Uterus (tissue), 2 donors: Measurements from ENCODE around the gene RASAL1.

Experiments
- CTCF ChIP-seq, 4 experiments: fragments of 200-600 bp in 2 of 4; fragments of 450-650 bp in 2 of 4; sonication (generic) in 2 of 4; IDR thresholded peaks; one replicate each; pipeline ENCODE4 v1.5.1; 2016 to 2019; ENCODE audit warnings: antibody characterized with exemption in 4 of 4, mild to moderate bottlenecking in 2 of 4, moderate library complexity in 1 of 4
- POLR2A ChIP-seq, 2 donors: fragments of 450-650 bp; IDR thresholded peaks; one replicate each; pipeline ENCODE4 v1.6.1; 2016; ENCODE audit warnings: antibody characterized with exemption in 2 of 2, mild to moderate bottlenecking in 1 of 2, moderate library complexity in 1 of 2

GRCh38 chr12:113145720-113146551 lies 10.4 kb upstream of the RASAL1 start:
- TF ChIP-seq CTCF (IDR thresholded peaks at IDR 0.05) (no peak), POLR2A (IDR thresholded peaks at IDR 0.05) (no peak)
